ENCODE results near the gene TRPV3.

DNA sequence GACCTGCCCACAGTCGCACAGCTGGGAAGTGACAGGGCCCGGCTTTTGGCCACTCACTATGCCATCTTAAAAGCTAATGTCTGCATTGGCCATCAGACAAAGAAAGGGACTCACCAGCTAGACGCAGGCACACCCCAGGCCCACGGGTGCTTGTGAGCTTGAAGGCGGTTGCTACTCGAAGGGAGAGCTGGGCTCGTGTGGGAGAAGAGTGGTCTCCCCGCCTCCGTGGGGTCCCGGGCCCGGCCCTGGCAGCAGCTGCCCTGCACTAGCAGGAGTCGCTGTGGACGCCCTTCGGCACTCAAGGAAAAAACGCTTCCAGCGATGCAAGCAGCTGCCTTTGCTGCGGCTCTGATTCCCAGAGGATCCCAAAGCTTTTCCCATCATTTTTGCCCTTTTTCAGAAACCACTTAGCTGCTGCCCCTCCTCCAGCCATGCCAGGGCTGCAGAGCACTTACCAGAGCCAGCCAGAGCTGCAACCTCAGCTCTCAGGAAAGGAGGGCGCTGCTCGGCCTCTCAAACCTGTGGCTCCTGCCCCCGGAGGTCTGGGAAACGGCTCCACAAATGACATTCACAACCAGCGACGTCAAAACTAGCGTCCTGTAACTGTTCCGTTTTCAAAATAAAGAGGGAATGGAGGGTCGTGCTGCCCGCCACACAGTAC lies 39.3 kb upstream of the TRPV3 start:
- TF ChIP-seq POLR2A (IDR thresholded peaks at IDR 0.05; ENCODE audit: low read length) (no peak), GATA1 (IDR thresholded peaks at IDR 0.05; ENCODE audit: low read depth, low read length) (no peak)
